Measurements from ENCODE around the gene CAPN10.

The CAPN10 gene

DNA sequence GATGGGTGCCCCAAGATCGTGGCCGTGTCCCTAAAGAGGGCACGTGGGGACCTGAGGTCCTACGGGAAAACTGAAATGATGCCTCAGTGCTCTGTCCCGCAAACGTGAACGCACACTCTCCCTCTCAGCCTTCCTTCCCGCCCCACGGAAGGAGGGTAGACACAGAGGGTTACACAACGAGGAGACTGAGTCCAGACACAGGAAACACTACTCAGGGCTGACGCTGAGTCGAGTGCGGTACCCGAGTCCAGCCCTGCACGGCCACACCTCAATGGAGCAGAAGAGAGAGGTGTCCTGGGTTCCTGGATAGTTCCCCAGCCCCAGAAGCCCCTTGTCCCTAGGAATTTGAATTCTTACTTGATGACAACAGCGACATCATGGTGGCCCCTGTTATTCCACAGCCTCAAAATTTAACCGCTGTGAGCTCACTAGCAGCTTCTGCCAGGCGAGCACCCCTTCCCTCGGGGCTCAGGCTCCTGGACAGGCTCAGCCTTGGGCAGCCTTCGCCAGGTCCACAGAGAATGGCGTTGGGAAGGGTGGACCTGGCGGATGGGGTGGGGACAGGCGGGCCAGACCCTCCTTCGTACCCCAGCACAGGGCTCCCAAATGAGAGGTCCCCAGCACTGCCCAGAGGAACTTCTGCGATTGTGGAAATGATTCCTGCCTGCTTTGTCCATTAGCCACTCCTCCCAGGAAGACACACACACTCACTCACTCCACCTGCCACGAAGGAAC is 19.2 kb upstream of the CAPN10 start:
- CTCF ChIA-PET = interaction anchor here (1.0 to 2.2 kb wide), 2 partner anchors 13 to 20 kb away, joined by 3 to 8 read pairs; partner anchors contain the start of gene CAPN10
- POLR2A ChIA-PET = interaction anchor here (0.7 to 2.0 kb wide), 2 partner anchors 18 to 19 kb away, joined by 3 to 23 read pairs; partner anchors contain the start of gene CAPN10
- DNase-seq (ENCODE audit: extremely low spot score) = no peak
- TF ChIP-seq, protein P1, sequence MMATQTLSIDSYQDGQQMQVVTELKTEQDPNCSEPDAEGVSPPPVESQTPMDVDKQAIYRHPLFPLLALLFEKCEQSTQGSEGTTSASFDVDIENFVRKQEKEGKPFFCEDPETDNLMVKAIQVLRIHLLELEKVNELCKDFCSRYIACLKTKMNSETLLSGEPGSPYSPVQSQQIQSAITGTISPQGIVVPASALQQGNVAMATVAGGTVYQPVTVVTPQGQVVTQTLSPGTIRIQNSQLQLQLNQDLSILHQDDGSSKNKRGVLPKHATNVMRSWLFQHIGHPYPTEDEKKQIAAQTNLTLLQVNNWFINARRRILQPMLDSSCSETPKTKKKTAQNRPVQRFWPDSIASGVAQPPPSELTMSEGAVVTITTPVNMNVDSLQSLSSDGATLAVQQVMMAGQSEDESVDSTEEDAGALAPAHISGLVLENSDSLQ (IDR thresholded peaks at IDR 0.05) = no peak
- TF ChIP-seq CTBP1 (IDR thresholded peaks at IDR 0.05; ENCODE audit: borderline replicate concordance) (no peak), SUZ12 (IDR thresholded peaks at IDR 0.05) (no peak), ZNF384 (IDR thresholded peaks at IDR 0.05) (no peak), NFRKB (IDR thresholded peaks at IDR 0.05) (no peak), LEF1 (IDR thresholded peaks at IDR 0.05; ENCODE audit: borderline replicate concordance) (no peak), FOXM1 (IDR thresholded peaks at IDR 0.05; ENCODE audit: borderline replicate concordance) (no peak), HDGF (IDR thresholded peaks at IDR 0.05; ENCODE audit: borderline replicate concordance) (no peak), SP1 (IDR thresholded peaks at IDR 0.05) (no peak)

DNA sequence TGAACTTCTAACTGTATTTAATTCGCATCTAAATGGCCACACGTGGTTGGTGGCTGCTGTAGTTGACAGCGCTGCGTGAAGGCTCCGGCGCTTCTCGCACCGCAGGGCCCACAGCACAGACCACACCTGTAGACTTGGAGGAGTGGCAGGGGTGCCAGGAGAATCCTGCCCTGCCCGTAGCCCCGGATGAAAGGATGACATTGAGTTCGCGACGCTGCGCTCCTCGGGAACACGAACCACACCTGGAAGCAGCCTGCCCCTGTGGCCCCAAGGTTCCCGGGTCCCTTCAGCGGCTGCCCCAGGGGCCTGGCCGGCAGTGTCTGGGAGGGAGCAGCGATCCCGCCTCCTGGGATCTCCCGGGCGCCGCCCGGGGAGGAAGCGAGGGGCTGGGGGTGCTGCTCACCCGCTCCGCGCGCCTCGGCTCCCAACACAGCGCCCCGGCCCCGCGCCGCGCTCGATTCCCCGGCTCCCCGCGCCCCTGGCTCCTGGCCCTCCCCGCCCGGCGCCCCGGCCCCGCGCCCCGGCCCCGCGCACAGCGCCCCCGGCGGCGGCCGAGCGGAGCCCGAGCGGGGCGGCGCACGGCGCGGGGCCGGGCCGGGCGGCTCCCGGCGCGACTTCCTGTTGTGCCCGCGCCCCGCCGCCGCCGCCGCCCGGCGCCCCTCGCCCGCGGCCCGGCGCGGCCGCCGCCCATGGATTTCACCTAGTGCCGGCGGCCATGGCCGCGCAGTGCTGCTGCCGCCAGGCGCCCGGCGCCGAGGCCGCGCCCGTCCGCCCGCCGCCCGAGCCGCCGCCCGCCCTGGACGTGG is 18.5 kb upstream of the CAPN10 start, which contains the start of gene RNPEPL1:
TSS of gene RNPEPL1 (plus strand) at position 613 of the 806 bp plus-strand sequence. CDS start at position 716, 103 bp downstream.
- ChIA-PET POLR2A (interaction anchor here (0.7 to 2.0 kb wide), 2 partner anchors 18 to 19 kb away, joined by 3 to 8 read pairs; partner anchors contain the start of gene CAPN10), CTCF (interaction anchor here (0.6 to 1.0 kb wide), 2 partner anchors 12 to 125 kb away, joined by 3 read pairs; no protein-coding TSS in a partner anchor)
- TF ChIP-seq SP1 (IDR thresholded peaks at IDR 0.05) (no peak), LEF1 (IDR thresholded peaks at IDR 0.05; ENCODE audit: borderline replicate concordance) (no peak), ZNF384 (IDR thresholded peaks at IDR 0.05) (no peak), TARDBP (IDR thresholded peaks at IDR 0.05) (no peak), ARNT (IDR thresholded peaks at IDR 0.05) (no peak), L3MBTL2 (conservative IDR thresholded peaks at IDR 0.05) (no peak; the same call in 1 of the 2 replicates), HDGF (IDR thresholded peaks at IDR 0.05; ENCODE audit: borderline replicate concordance) (no peak), FOXA1 (IDR thresholded peaks at IDR 0.05) (no peak), SUZ12 (IDR thresholded peaks at IDR 0.05) (no peak), CTBP1 (IDR thresholded peaks at IDR 0.05; ENCODE audit: borderline replicate concordance) (no peak), NFRKB (IDR thresholded peaks at IDR 0.05) (no peak), BHLHE40 (IDR thresholded peaks at IDR 0.05; ENCODE audit: borderline replicate concordance) (no peak), FOXK2 (IDR thresholded peaks at IDR 0.05) (no peak), FOXM1 (IDR thresholded peaks at IDR 0.05; ENCODE audit: borderline replicate concordance) (no peak), ELF4 (IDR thresholded peaks at IDR 0.05) (no peak)
- TF ChIP-seq, protein P1 (IDR thresholded peaks at IDR 0.05) = no peak
- DNase-seq (ENCODE audit: extremely low spot score) = peak; percentile 42

DNA sequence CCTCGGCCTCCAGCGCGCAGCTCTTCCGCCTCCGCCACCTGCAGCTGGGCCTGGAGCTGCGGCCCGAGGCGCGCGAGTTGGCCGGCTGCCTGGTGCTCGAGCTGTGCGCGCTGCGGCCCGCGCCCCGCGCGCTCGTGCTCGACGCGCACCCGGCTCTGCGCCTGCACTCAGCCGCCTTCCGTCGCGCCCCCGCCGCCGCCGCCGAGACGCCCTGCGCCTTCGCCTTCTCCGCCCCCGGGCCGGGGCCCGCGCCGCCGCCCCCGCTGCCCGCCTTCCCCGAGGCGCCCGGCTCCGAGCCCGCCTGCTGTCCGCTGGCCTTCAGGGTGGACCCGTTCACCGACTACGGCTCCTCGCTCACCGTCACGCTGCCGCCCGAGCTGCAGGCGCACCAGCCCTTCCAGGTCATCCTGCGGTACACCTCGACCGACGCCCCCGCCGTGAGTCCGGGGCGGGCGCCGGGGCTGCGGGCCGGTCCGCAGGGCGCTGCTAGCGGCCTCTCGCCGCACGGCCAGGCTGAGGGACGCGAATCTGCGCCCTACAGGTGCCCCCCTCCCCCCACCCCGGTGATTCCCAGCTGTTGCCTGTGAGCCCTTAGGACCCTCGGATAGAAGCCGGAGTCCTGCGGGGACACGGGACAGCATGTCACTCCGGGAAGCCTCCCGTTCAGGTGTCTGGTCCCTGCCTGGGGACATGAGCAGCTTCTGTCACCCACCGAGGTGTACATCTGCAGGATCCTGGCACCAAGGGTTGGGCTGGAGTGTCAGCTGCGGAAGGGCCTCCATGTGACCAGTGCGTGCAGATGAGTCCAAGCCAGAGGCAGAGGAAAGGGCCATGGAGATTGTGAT is 17.6 kb upstream of the CAPN10 start:
- ChIA-PET CTCF (interaction anchor here (0.6 kb wide), 1 partner anchor 126 kb away, joined by 3 read pairs; no protein-coding TSS in a partner anchor), POLR2A (interaction anchor here (0.8 to 2.0 kb wide), 3 partner anchors 8 to 18 kb away, joined by 3 to 8 read pairs (median 4); partner anchors contain the start of gene CAPN10)
- TF ChIP-seq ARNT (IDR thresholded peaks at IDR 0.05) (no peak), NFRKB (IDR thresholded peaks at IDR 0.05) (no peak), L3MBTL2 (conservative IDR thresholded peaks at IDR 0.05) (no peak), ELF4 (IDR thresholded peaks at IDR 0.05) (no peak), CTBP1 (IDR thresholded peaks at IDR 0.05; ENCODE audit: borderline replicate concordance) (no peak), ZNF384 (IDR thresholded peaks at IDR 0.05) (no peak), HDGF (IDR thresholded peaks at IDR 0.05; ENCODE audit: borderline replicate concordance) (no peak), SP1 (IDR thresholded peaks at IDR 0.05) (no peak), BHLHE40 (IDR thresholded peaks at IDR 0.05; ENCODE audit: borderline replicate concordance) (no peak), FOXM1 (IDR thresholded peaks at IDR 0.05; ENCODE audit: borderline replicate concordance) (no peak), TARDBP (IDR thresholded peaks at IDR 0.05) (no peak), LEF1 (IDR thresholded peaks at IDR 0.05; ENCODE audit: borderline replicate concordance) (no peak), FOXK2 (IDR thresholded peaks at IDR 0.05) (no peak), SUZ12 (IDR thresholded peaks at IDR 0.05) (no peak), FOXA1 (IDR thresholded peaks at IDR 0.05) (no peak)
- TF ChIP-seq, protein P1 (IDR thresholded peaks at IDR 0.05) = no peak
- DNase-seq (ENCODE audit: extremely low spot score) = no peak

DNA sequence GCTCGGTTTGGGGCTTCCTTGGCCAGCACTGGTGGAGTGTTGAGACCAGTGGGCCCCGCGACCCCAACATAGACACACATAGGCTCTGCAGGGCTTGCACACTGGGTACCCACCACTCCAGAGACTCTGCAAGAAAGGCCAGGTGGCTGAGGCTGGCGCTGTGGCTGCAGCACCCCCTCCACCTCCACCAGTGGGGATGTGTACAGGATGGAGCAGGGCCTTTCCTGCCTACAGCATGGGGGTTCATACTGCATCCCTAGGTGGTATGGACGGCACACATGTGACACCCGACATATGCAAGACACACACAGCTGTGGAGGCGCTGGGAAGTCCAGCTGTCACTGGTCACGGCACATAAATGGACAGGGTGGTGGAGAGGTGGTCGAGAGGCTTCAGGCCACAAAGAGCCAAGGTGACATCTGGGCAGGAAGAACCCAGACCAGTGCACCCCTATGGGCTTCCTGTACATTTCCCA is 17.0 kb upstream of the CAPN10 start:
- ChIA-PET POLR2A (interaction anchor here (0.8 to 2.0 kb wide), 3 partner anchors 9 to 17 kb away, joined by 3 to 8 read pairs (median 4); partner anchors contain the start of gene CAPN10), CTCF (no interaction called here)
- no peak for DNase-seq (ENCODE audit: extremely low spot score)
- TF ChIP-seq SP1 (IDR thresholded peaks at IDR 0.05) (no peak), TARDBP (IDR thresholded peaks at IDR 0.05) (no peak), HDGF (IDR thresholded peaks at IDR 0.05; ENCODE audit: borderline replicate concordance) (no peak), FOXK2 (IDR thresholded peaks at IDR 0.05) (no peak), ZNF384 (IDR thresholded peaks at IDR 0.05) (no peak), BHLHE40 (IDR thresholded peaks at IDR 0.05; ENCODE audit: borderline replicate concordance) (no peak), ARNT (IDR thresholded peaks at IDR 0.05) (no peak), NFRKB (IDR thresholded peaks at IDR 0.05) (no peak), SUZ12 (IDR thresholded peaks at IDR 0.05) (no peak)
